GM23338 (cell line): Measurements from ENCODE around the gene DOCK4. TPM values are rescaled to one million over a fixed set of nuclear protein-coding genes. Genes with fewer than 3 reads are reported as not detected.

Experiments
- ATAC-seq: fragments of 200-7000 bp; cut with Tn5 transposase; 3 replicates; pipeline ENCODE4 v1.9.1; 2020
- DNase-seq: peaks from one replicate; pipeline ENCODE4 v3.0.0-alpha.2; 2015; ENCODE audit warnings: low spot score
- H2AFZ ChIP-seq: fragments of 200-600 bp; sonication (generic); 2 replicates; pipeline ENCODE4 v1.8.0; 2016; ENCODE audit warnings: antibody characterized with exemption, mild to moderate bottlenecking, moderate library complexity
- H3F3A ChIP-seq: fragments of 200-600 bp; sonication (generic); replicated peaks from 2 replicates; pipeline ENCODE4 v1.8.0; 2017; ENCODE audit warnings: antibody characterized with exemption, mixed run types, low read depth
- H3K27ac ChIP-seq: fragments of 200-600 bp; sonication (generic); 2 replicates; pipeline ENCODE4 v1.6.1; 2016; ENCODE audit warnings: low read depth
- H3K27me3 ChIP-seq: fragments of 200-600 bp; sonication (generic); 2 replicates; pipeline ENCODE4 v1.8.0; 2016; ENCODE audit warnings: mild to moderate bottlenecking, mixed run types, moderate library complexity; ENCODE audit not compliant: insufficient read depth
- H3K36me3 ChIP-seq: fragments of 200-600 bp; sonication (generic); 2 replicates; pipeline ENCODE4 v1.8.0; 2016; ENCODE audit warnings: mild to moderate bottlenecking; ENCODE audit not compliant: insufficient read depth
- H3K4me1 ChIP-seq: fragments of 200-600 bp; sonication (generic); 2 replicates; pipeline ENCODE4 v1.8.0; 2016; ENCODE audit warnings: mild to moderate bottlenecking, moderate library complexity; ENCODE audit not compliant: insufficient read depth
- H3K4me2 ChIP-seq: fragments of 200-600 bp; sonication (generic); 2 replicates; pipeline ENCODE4 v1.7.1; 2017; ENCODE audit warnings: mixed run types
- H3K4me3 ChIP-seq: fragments of 200-600 bp; sonication (generic); 2 replicates; pipeline ENCODE4 v1.6.1; 2016; ENCODE audit warnings: mixed run types
- H3K79me2 ChIP-seq: fragments of 200-600 bp; sonication (generic); replicated peaks from 2 replicates; pipeline ENCODE4 v1.8.0; 2017; ENCODE audit warnings: mild to moderate bottlenecking; ENCODE audit not compliant: insufficient read depth
- H3K9me2 ChIP-seq: fragments of 200-600 bp; sonication (generic); 2 replicates; pipeline ENCODE4 v1.8.0; 2017; ENCODE audit not compliant: insufficient read depth
- H4K20me1 ChIP-seq: fragments of 200-600 bp; sonication (generic); replicated peaks from 2 replicates; pipeline ENCODE4 v1.8.0; 2017; ENCODE audit warnings: mild to moderate bottlenecking; ENCODE audit not compliant: insufficient read depth
- H3K27ac Mint-ChIP-seq: 2 replicates; pipeline ENCODE4 v1.8.0; 2020; ENCODE audit warnings: inconsistent platforms, mild to moderate bottlenecking, moderate library complexity, mixed read lengths
- H3K27me3 Mint-ChIP-seq: 3 replicates; pipeline ENCODE4 v1.8.0; 2022; ENCODE audit warnings: low read depth, mild to moderate bottlenecking, moderate library complexity, mixed read lengths, inconsistent platforms; ENCODE audit not compliant: insufficient read depth, poor library complexity
- H3K36me3 Mint-ChIP-seq: 3 replicates; pipeline ENCODE4 v1.8.0; 2021; ENCODE audit warnings: low read depth, mild to moderate bottlenecking, inconsistent platforms, moderate library complexity, mixed read lengths
- H3K4me1 Mint-ChIP-seq: 3 replicates; pipeline ENCODE4 v1.8.0; 2020; ENCODE audit warnings: mild to moderate bottlenecking, inconsistent platforms, mixed read lengths
- H3K4me3 Mint-ChIP-seq: 3 replicates; pipeline ENCODE4 v1.8.0; 2021; ENCODE audit warnings: moderate library complexity, mild to moderate bottlenecking, inconsistent platforms, mixed read lengths
- H3K9me3 Mint-ChIP-seq: 3 replicates; pipeline ENCODE4 v1.8.0; 2020; ENCODE audit warnings: moderate library complexity, mild to moderate bottlenecking, inconsistent platforms, mixed read lengths
- CREB1 ChIP-seq: fragments of 250-450 bp; sonication (Bioruptor Pico); IDR thresholded peaks from 2 replicates; pipeline ENCODE4 v1.5.0; 2020; ENCODE audit warnings: low read depth, mild to moderate bottlenecking, moderate library complexity
- CTCF ChIP-seq, 2 experiments: fragments of 200-600 bp in 1 of 2; sonication (generic) in 1 of 2; conservative IDR thresholded peaks; 2 replicates each; pipeline versions ENCODE4 v1.5.1 to v1.6.1; 2016 to 2017; ENCODE audit warnings: antibody characterized with exemption in 2 of 2, low read depth in 2 of 2, mild to moderate bottlenecking in 2 of 2, moderate library complexity in 1 of 2
- ETS1 ChIP-seq: IDR thresholded peaks from 2 replicates; pipeline ENCODE4 v1.6.1; 2016; ENCODE audit warnings: antibody characterized with exemption
- EZH2 ChIP-seq: fragments of 200-600 bp; sonication (generic); IDR thresholded peaks from one replicate; pipeline ENCODE4 v1.8.0; 2017; ENCODE audit warnings: antibody characterized with exemption, mild to moderate bottlenecking, low read depth; ENCODE audit not compliant: unreplicated experiment
- EZH2phosphoT487 ChIP-seq: fragments of 200-600 bp; sonication (generic); IDR thresholded peaks from one replicate; pipeline ENCODE4 v1.8.1; 2018; ENCODE audit warnings: antibody characterized with exemption; ENCODE audit not compliant: unreplicated experiment
- JUNB ChIP-seq: IDR thresholded peaks from one replicate; pipeline ENCODE4 v1.6.1; 2016; ENCODE audit warnings: antibody characterized with exemption; ENCODE audit not compliant: unreplicated experiment
- POLR2AphosphoS5 ChIP-seq: IDR thresholded peaks from 2 replicates; pipeline ENCODE4 v1.6.1; 2016; ENCODE audit warnings: antibody characterized with exemption, low read depth
- ZNF331 ChIP-seq: fragments of 250-450 bp; sonication (Bioruptor Pico); IDR thresholded peaks from 2 replicates; pipeline ENCODE4 v1.5.0; 2020; ENCODE audit warnings: low read depth, mild to moderate bottlenecking, moderate library complexity
- polyA plus RNA-seq: library from polyadenylated mRNA; unstranded; fragments of >200 nt; fragmentation: Nextera tagmentation; extraction: Ambion mirVana; gene quantifications from 2 replicates; pipeline ENCODE4 v1.2.1, GENCODE V29; 2016
- total RNA-seq: library from RNA; depleted of rRNA; stranded (reverse); fragments of >200 nt; shearing (Covaris generic); gene quantifications from 2 replicates; pipeline ENCODE4 v1.2.3, GENCODE V29; 2014
- TF ChIP-seq, protein P1 (sequence below): IDR thresholded peaks from one replicate; pipeline ENCODE4 v1.6.1; 2018; ENCODE audit warnings: antibody characterized with exemption; ENCODE audit not compliant: unreplicated experiment
- TF ChIP-seq, protein P2 (sequence below): fragments of 250-450 bp; sonication (Bioruptor Pico); IDR thresholded peaks from 2 replicates; pipeline ENCODE4 v1.5.0; 2020; ENCODE audit warnings: mild to moderate bottlenecking, moderate library complexity

The DOCK4 gene
- total and polyA plus RNA-seq, 2 experiments from 2014 or later: 6.3 to 33.8 TPM

DNA sequence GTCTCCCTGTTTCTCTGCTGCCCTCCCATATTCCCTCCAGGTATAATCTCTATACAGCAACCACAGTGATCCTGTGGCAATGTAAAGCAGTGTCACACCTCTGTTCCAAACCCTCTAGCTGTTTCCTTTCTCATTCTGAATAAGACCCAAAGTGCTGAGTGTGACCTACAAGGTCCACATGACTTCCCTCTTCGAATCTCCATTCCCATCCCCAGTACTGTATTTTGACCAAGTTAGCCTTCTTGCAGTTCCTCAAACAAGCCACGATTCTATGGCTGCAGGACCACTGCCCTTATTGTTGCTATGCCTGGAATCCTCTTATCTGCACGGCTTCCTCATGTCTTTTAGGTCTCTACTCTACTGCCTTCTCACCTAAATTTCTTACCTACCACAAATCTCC is 291.9 kb downstream of the DOCK4 start (continued):
- TF ChIP-seq, protein P1, sequence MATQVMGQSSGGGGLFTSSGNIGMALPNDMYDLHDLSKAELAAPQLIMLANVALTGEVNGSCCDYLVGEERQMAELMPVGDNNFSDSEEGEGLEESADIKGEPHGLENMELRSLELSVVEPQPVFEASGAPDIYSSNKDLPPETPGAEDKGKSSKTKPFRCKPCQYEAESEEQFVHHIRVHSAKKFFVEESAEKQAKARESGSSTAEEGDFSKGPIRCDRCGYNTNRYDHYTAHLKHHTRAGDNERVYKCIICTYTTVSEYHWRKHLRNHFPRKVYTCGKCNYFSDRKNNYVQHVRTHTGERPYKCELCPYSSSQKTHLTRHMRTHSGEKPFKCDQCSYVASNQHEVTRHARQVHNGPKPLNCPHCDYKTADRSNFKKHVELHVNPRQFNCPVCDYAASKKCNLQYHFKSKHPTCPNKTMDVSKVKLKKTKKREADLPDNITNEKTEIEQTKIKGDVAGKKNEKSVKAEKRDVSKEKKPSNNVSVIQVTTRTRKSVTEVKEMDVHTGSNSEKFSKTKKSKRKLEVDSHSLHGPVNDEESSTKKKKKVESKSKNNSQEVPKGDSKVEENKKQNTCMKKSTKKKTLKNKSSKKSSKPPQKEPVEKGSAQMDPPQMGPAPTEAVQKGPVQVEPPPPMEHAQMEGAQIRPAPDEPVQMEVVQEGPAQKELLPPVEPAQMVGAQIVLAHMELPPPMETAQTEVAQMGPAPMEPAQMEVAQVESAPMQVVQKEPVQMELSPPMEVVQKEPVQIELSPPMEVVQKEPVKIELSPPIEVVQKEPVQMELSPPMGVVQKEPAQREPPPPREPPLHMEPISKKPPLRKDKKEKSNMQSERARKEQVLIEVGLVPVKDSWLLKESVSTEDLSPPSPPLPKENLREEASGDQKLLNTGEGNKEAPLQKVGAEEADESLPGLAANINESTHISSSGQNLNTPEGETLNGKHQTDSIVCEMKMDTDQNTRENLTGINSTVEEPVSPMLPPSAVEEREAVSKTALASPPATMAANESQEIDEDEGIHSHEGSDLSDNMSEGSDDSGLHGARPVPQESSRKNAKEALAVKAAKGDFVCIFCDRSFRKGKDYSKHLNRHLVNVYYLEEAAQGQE: no peak
- no peak for TF ChIP-seq ZNF331

DNA sequence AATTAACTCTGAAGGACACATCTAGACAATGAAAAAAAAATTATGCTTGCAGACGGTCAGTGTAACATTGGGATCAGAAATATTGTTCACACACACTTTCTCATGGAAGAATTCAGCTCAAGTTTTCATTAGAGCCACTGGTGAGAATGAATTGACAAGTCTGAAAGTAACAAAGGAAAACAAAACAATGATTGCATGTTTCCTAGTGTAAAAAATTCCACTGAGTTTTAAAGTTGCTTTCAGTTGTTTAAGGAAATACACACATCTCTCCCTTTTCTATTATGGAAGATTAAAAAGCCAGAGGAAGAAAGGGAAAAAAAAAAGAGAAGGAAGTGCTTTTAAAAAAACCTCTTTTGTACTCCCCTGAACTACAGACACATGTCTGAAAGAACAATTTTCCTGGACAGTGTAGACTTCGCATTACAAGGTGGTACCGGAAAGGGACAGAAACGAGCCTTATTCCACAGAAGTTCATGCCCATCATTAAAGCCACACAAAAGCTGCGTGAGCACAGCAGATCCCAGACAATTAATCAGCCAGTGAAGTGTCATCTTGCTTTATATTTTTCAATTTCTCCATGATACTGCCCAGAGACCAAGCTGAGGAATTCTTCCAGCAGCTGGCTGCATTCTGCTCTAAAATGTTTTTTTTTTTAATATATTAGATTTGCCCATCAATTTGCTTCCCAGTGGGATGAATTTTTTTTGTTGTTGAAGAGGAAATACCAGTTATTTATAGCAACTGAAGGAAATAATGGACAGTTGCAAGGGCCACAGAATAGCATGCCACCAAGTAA is 294.8 kb downstream of the DOCK4 start:
- no peaks in the 10 kb centered on the region for H3K79me2 ChIP-seq
- no peaks in the 10 kb centered on the region for H3K9me2 ChIP-seq
- no peak overlapping the region for H3K4me2 ChIP-seq
- no peaks in the 10 kb centered on the region for H4K20me1 ChIP-seq
- H3K4me1 ChIP-seq: no peaks in the 10 kb centered on the region
- peaks cover 2% of the 10 kb centered on the region; the same call in 1 of the 3 replicates for H3K9me3 Mint-ChIP-seq
- H3K27ac ChIP-seq: no peak overlapping the region
- no peak overlapping the region for H3K4me3 Mint-ChIP-seq
- no peaks in the 10 kb centered on the region for H3F3A ChIP-seq
- peak overlapping the region; percentile 42 for H3K27ac Mint-ChIP-seq
- H3K36me3 ChIP-seq: no peaks in the 10 kb centered on the region; the same call in 1 of the 2 replicates
- H3K27me3 Mint-ChIP-seq: peaks cover 2% of the 10 kb centered on the region
- H3K4me3 ChIP-seq: no peak overlapping the region
- no peak overlapping the region for H2AFZ ChIP-seq
- ATAC-seq (no peak), DNase-seq (no peak)
- H3K36me3 Mint-ChIP-seq: peaks cover 24% of the 10 kb centered on the region
- peaks cover 8% of the 10 kb centered on the region; the same call in 2 of the 3 replicates for H3K4me1 Mint-ChIP-seq
- H3K27me3 ChIP-seq: no peaks in the 10 kb centered on the region
- no peak for TF ChIP-seq EZH2phosphoT487
- no peak for TF ChIP-seq JUNB
- no peak for TF ChIP-seq ETS1
- TF ChIP-seq, protein P2, sequence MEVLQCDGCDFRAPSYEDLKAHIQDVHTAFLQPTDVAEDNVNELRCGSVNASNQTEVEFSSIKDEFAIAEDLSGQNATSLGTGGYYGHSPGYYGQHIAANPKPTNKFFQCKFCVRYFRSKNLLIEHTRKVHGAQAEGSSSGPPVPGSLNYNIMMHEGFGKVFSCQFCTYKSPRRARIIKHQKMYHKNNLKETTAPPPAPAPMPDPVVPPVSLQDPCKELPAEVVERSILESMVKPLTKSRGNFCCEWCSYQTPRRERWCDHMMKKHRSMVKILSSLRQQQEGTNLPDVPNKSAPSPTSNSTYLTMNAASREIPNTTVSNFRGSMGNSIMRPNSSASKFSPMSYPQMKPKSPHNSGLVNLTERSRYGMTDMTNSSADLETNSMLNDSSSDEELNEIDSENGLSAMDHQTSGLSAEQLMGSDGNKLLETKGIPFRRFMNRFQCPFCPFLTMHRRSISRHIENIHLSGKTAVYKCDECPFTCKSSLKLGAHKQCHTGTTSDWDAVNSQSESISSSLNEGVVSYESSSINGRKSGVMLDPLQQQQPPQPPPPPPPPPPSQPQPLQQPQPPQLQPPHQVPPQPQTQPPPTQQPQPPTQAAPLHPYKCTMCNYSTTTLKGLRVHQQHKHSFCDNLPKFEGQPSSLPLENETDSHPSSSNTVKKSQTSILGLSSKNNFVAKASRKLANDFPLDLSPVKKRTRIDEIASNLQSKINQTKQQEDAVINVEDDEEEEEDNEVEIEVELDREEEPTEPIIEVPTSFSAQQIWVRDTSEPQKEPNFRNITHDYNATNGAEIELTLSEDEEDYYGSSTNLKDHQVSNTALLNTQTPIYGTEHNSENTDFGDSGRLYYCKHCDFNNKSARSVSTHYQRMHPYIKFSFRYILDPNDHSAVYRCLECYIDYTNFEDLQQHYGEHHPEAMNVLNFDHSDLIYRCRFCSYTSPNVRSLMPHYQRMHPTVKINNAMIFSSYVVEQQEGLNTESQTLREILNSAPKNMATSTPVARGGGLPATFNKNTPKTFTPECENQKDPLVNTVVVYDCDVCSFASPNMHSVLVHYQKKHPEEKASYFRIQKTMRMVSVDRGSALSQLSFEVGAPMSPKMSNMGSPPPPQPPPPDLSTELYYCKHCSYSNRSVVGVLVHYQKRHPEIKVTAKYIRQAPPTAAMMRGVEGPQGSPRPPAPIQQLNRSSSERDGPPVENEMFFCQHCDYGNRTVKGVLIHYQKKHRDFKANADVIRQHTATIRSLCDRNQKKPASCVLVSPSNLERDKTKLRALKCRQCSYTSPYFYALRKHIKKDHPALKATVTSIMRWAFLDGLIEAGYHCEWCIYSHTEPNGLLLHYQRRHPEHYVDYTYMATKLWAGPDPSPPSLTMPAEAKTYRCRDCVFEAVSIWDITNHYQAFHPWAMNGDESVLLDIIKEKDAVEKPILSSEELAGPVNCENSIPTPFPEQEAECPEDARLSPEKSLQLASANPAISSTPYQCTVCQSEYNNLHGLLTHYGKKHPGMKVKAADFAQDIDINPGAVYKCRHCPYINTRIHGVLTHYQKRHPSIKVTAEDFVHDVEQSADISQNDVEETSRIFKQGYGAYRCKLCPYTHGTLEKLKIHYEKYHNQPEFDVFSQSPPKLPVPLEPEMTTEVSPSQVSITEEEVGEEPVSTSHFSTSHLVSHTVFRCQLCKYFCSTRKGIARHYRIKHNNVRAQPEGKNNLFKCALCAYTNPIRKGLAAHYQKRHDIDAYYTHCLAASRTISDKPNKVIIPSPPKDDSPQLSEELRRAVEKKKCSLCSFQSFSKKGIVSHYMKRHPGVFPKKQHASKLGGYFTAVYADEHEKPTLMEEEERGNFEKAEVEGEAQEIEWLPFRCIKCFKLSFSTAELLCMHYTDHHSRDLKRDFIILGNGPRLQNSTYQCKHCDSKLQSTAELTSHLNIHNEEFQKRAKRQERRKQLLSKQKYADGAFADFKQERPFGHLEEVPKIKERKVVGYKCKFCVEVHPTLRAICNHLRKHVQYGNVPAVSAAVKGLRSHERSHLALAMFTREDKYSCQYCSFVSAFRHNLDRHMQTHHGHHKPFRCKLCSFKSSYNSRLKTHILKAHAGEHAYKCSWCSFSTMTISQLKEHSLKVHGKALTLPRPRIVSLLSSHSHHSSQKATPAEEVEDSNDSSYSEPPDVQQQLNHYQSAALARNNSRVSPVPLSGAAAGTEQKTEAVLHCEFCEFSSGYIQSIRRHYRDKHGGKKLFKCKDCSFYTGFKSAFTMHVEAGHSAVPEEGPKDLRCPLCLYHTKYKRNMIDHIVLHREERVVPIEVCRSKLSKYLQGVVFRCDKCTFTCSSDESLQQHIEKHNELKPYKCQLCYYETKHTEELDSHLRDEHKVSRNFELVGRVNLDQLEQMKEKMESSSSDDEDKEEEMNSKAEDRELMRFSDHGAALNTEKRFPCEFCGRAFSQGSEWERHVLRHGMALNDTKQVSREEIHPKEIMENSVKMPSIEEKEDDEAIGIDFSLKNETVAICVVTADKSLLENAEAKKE (CRISPR knock-in tag): no peak
- TF ChIP-seq EZH2: no peak
- no peak for TF ChIP-seq CREB1 (CRISPR knock-in tag)
- TF ChIP-seq CTCF (conservative IDR thresholded peaks at IDR 0.05; ENCODE audit: low read depth in 2 of 2): no peak
- no peak for TF ChIP-seq POLR2AphosphoS5
